GM06990 (cell line): ENCODE measurements around the gene TMPRSS5.

Source experiments
- DNase-seq: peaks from one replicate; pipeline ENCODE4 v3.0.0-alpha.2; 2011; ENCODE audit not compliant: insufficient read length; ENCODE audit errors: extremely low read depth
- H3K27me3 ChIP-seq: replicated peaks from 2 replicates; pipeline ENCODE4 v1.6.0; 2011; ENCODE audit warnings: low read length; ENCODE audit not compliant: control insufficient read depth, insufficient read depth
- H3K36me3 ChIP-seq: 2 replicates; pipeline ENCODE4 v1.5.1; 2011; ENCODE audit warnings: low read length; ENCODE audit not compliant: control insufficient read depth, insufficient read depth
- H3K4me3 ChIP-seq: replicated peaks from 2 replicates; pipeline ENCODE4 v1.5.1; 2011; ENCODE audit warnings: low read depth, mild to moderate bottlenecking, control low read depth, low read length
- TF ChIP-seq, protein P1 (sequence below): IDR thresholded peaks from 2 replicates; pipeline ENCODE4 v1.5.1; 2011; ENCODE audit warnings: low read length, control low read depth, mild to moderate bottlenecking, inconsistent platforms; ENCODE audit not compliant: insufficient read depth, poor library complexity, severe bottlenecking

TMPRSS5 gene

DNA sequence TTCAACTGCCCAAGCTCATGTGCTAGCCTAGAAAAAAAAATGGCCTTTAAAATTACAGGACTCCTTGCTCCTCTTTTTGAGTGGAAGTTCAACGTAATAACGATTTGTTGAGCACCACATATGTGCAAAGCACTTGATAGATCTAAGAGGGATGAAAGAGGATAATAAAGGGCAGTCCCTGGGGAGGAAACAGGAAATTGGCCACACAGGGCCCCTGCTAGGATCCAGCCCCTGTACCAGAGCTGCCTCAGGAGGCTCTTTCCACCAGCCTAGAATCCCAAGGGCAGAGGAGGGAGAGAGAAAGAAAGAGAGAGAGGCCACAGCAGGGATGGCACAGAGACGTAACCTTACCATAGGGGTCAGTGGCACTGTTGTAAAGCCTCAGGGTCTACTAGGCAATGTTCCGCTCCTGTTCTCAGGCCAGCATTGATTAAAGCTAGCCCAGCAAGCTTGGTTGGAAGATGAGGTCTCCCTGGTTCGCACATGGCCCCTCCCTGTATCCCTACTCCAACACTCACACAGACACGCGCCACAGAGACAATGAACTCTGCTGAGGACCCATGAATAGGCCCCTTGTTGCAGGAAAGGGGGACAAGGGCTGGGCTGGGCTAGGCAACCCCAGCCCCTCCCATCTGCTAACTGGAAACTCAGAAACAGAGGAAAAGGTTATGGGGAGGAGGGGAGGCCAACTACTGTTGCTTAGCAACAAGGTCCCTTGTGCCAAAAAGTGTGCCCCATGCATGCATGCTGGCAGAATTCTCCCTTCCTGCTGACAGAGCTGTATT, at the start of gene TMPRSS5:
Gene TMPRSS5 (minus strand): TSS at position 438 of the 785 bp plus-strand sequence. CDS start 84 bp downstream, at position 354.
- H3K27me3 ChIP-seq: no peaks in the 10 kb centered on the region
- no peak within 1 kb of the TSS for H3K4me3 ChIP-seq
- no peaks in the 10 kb centered on the region for H3K36me3 ChIP-seq
- TF ChIP-seq, protein P1, sequence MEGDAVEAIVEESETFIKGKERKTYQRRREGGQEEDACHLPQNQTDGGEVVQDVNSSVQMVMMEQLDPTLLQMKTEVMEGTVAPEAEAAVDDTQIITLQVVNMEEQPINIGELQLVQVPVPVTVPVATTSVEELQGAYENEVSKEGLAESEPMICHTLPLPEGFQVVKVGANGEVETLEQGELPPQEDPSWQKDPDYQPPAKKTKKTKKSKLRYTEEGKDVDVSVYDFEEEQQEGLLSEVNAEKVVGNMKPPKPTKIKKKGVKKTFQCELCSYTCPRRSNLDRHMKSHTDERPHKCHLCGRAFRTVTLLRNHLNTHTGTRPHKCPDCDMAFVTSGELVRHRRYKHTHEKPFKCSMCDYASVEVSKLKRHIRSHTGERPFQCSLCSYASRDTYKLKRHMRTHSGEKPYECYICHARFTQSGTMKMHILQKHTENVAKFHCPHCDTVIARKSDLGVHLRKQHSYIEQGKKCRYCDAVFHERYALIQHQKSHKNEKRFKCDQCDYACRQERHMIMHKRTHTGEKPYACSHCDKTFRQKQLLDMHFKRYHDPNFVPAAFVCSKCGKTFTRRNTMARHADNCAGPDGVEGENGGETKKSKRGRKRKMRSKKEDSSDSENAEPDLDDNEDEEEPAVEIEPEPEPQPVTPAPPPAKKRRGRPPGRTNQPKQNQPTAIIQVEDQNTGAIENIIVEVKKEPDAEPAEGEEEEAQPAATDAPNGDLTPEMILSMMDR: no peak
- DNase-seq: no peak

DNA sequence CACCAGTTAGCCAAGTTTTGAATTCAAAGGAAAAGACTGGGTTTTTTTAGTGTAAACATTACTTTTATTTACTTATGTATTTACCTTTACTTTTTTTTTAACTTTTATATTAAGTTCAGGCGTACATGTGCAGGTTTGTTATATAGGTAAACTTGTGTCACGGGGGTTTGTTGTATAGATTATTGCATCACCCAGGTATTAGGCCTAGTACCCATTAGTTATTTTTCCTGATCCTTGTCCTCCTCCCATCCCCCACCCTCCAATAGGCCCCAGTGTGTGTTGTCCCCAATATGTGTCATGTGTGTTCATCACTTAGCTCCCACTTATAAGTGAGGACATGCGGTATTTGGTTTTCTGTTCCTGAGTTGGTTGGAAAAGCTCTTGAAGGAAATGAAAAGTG, 46.8 kb upstream of the TMPRSS5 start:
- TF ChIP-seq, protein P1: no peak
- peaks cover 3% of the 10 kb centered on the region for H3K36me3 ChIP-seq

DNA sequence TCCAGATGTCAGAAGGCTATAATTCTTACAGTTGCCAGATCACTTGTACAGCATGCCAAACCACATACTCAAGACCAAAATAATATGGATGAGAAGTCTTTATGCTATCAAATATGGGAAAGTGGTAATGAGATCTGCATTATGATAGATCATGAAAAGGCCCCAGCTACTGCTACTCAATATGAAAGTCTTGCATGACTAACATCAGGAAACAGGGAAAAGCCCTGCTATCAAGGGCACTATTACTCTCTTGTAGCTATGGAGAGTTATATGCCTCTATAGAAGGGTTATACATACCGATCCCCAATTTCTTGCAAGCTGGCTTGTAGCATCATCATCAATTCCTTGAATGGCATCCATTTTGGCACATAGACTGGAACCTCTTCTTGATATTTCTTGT, 30.2 kb upstream of the TMPRSS5 start:
- TF ChIP-seq, protein P1: no peak
- Histone ChIP-seq H3K36me3 (peaks cover 15% of the 10 kb centered on the region), H3K4me3 (no peak overlapping the region), H3K27me3 (no peaks in the 10 kb centered on the region)
- no peak for DNase-seq

More for the DNA sequence above, 46.8 kb upstream of the TMPRSS5 start:
- no peak for DNase-seq
- Histone ChIP-seq H3K27me3 (no peaks in the 10 kb centered on the region), H3K4me3 (no peak overlapping the region)

DNA sequence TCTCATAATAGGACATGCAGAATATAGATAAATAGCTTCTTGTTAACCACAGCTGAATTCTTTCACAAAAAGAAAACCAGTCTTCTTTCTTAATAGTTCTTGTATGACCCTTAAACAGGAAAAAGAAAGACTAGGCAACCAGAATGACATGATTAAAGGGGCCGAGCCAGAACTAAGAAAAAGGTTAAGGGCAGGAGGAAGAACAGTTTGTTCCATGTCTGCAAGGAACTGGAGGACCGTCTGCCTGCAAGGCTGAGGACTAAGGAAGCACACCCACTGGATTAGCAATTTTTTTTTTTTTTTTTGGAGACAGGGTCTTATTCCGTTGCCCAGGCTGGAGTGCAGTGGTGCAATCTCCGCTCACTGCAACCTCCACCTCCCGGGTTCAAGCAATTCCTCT, 26.0 kb upstream of the TMPRSS5 start:
- DNase-seq: no peak
- Histone ChIP-seq H3K27me3 (no peaks in the 10 kb centered on the region), H3K36me3 (peaks cover 5% of the 10 kb centered on the region), H3K4me3 (no peak overlapping the region)
- TF ChIP-seq, protein P1: no peak

DNA sequence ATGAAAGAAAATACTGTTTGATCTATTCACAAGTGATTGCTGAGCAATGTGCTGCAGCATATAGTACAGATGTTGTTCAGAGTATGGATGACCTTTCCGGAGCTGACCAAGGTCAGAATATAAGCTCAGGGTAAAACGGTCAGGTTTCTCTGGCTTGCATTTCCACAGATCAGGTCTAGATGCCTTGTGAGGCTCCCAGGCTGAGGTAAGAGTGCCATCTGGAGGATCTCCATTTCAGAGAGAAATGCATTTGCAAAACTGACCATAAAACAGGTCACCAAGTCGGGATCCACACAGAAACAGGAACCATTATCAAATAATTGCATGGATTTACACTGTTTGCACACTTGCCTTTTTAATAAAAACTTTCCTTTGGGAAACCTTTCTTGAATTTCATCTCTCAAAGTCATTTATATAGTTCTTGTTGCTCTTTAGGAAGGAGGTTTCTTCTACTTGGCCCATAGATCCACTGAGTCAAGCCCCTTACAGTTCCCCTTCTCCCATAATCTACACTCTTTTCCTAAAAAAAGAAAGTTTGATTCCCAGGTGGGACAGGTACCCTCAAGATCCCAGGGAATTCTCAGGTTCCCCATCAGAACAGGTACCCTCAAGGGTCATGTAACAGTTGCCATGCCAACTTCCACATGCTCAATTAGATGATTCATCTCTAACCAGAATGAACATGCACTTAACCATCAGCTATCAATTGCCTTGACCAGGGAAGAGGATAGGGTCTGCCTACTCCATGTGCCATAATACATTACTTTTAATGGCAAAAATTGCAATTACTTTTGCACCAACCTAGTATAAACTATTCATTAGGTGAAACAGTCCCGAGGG, 25.0 kb upstream of the TMPRSS5 start:
- TF ChIP-seq, protein P1: peak; percentile 23
- peaks cover 2% of the 10 kb centered on the region for H3K36me3 ChIP-seq

More for the DNA sequence above, 25.0 kb upstream of the TMPRSS5 start:
- DNase-seq: no peak
- no peaks in the 10 kb centered on the region for H3K27me3 ChIP-seq
- H3K4me3 ChIP-seq: no peak overlapping the region
